Suprapubic skin (tissue), 4 donors: ENCODE data around the gene KIRREL3.

Experiments used
- CTCF ChIP-seq, 2 donors: fragments of 200-600 bp in 1 of 2; fragments of 450-650 bp in 1 of 2; sonication (generic) in 1 of 2; IDR thresholded peaks; one replicate each; pipeline ENCODE4 v1.5.1; 2016 to 2019; ENCODE audit warnings: antibody characterized with exemption in 2 of 2, mild to moderate bottlenecking in 1 of 2, moderate library complexity in 1 of 2
- EP300 ChIP-seq: sonication (generic); formaldehyde crosslinking; IDR thresholded peaks from one replicate; pipeline ENCODE4 v1.6.1; 2017; ENCODE audit warnings: antibody characterized with exemption
- POLR2A ChIP-seq, 2 donors: fragments of 450-650 bp; IDR thresholded peaks; one replicate each; pipeline ENCODE4 v1.6.1; 2017; ENCODE audit warnings: antibody characterized with exemption in 2 of 2, mild to moderate bottlenecking in 2 of 2, moderate library complexity in 2 of 2
- POLR2AphosphoS5 ChIP-seq, 3 donors: sonication (generic); formaldehyde crosslinking; IDR thresholded peaks; one replicate each; pipeline ENCODE4 v1.6.1; 2017; ENCODE audit warnings: antibody characterized with exemption in 3 of 3

DNA sequence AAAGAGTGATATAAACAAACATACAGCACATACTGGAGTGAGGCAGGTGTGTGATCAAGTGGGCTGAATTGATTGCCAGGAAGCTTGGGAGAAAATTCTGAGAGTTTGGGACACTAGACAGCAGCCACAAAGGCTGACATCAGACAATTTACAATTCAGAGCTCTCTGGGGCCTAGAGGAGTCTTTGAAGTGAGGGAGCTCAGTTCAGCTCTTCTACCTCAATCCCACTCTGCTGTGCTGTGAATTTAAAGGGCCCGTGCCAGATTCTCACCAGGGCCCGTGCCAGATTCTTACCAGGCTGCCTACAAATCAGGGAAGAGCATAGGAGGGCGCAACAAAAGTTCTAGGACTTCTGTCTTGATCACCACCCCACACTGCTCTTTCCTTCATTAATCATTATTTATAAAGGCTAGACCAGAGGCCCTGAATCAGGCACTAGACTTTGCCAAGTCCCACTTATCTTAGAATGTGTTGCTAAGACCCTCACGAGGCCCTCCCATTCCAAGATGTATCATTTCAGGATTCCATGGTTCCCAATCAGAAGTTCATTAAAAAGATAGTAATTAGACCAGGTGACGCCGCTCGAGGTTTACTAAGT lies 112.4 kb downstream of the KIRREL3 start:
- no peak for TF ChIP-seq CTCF (IDR thresholded peaks at IDR 0.05)
- TF ChIP-seq POLR2A (IDR thresholded peaks at IDR 0.05) = no peak
- TF ChIP-seq POLR2AphosphoS5 (IDR thresholded peaks at IDR 0.05) = no peak
- no peak for TF ChIP-seq EP300
